Stimulated activated CD8-positive, alpha-beta memory T cell treated with anti-CD3 and anti-CD28 coated beads, Interleukin-2, amount 100 ng/mL, for 48 hours (primary cell): Measurements from ENCODE around the gene WFDC6.
"Not testable (repeated sequence)": the region's sequence is repeated elsewhere in the genome, so short reads cannot be mapped to it uniquely, and the experiment has no call there.

Experiments
- DNase-seq, 2 donors: peaks; one replicate each; pipeline ENCODE4 v3.0.0-alpha.2; 2020; ENCODE audit warnings: low read depth in 2 of 2

The WFDC6 gene

DNA sequence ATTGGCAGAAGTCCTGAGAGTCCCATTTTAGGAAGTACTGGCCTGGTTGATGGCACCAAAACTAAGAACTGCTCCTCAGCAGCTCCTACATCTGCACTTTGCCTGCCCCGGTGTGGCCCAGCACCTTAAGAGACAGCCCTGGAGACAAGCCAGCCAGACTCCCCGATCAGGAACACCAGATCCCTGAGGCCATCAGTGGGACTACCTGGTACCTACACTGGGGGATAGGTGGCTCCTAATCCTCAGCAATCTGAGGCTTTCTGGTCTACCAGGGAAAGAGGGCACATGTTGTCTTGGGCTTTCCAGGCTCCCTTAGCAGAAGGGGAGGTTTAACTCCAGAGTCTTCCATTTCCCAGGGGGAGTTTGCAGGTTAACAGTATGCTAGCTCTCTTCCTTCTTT lies at the start of gene WFDC6:
WFDC6 (minus strand) TSS at position 101 of the 400 bp plus-strand sequence; CDS start at position 26, 75 bp downstream.
- no peak for DNase-seq

DNA sequence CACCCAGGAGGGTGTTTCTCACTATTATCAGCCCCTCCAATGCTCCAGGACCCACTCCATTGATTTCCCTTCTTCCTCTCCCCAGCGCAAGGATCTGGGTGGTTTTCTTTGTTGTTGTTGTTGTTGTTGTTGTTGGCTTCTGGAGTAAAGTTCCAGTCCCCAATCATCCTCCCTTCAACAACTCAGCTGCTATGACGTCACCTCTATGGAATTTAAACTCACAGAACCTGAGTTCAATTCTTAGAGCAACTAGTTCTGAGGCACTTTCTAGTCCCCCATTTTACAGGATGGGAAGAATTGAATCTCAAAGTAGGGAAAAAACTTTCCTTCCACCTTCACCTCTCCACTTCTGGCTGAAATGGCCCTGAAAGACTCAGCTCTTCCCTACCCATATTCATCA lies 49.5 kb upstream of the WFDC6 start:
- DNase-seq = no peak

DNA sequence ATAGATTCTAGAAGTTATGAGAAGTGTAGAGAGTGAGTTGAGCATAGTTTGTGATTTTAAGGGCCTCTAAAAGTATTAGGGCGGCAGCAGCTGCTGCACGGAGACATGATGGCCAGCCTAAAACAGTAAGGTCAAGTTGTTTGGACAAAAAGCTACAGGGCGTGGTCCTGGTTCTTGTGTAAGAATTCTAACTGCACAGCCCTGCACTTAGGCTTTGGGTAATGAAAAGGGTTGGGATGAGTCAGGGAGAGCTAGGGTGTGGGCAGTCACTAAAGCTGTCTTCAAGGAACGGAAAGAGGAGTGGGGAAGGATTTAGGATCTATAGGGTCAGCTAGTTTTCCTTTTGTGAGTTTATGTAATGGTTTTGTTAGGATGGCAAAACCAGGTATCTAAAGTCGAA lies 46.7 kb upstream of the WFDC6 start:
- not testable (repeated sequence) for DNase-seq

DNA sequence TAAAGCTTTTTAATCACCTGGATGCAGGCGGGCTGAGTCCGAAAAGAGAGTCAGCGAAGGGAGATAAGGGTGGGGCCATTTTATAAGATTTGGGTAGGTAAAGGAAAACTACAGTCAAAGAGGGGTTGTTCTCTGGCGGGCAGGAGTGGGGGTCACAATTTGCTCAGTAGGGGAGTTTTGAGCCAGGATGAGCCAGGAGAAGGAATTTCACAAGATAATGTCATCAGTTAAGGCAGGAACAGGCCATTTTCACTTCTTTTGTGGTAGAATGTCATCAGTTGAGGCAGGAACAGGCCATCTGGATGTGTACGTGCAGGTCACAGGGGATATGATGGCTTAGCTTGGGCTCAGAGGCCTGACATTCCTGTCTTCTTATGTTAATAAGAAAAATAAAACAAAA lies 45.0 kb upstream of the WFDC6 start:
- not testable (repeated sequence) for DNase-seq

DNA sequence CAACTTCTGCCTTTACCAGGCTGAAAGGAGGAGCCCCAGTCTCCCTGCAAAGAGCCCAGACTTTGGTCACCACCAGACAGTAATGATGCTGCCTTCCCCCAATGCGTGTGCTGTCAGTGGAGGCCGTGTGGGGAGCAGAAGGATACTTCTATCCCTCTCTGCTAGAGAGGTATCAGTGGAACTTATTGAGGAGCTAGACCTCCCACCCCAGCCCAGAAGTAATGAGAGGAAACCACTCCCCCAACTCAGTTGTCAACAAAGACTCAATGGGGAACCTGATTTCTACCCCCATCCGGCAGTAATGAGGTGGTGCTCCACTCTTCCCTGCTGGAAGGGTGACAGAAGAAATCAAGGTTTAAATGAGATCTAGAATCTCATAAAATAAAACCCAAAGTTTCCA lies 44.2 kb upstream of the WFDC6 start:
- no peak for DNase-seq

DNA sequence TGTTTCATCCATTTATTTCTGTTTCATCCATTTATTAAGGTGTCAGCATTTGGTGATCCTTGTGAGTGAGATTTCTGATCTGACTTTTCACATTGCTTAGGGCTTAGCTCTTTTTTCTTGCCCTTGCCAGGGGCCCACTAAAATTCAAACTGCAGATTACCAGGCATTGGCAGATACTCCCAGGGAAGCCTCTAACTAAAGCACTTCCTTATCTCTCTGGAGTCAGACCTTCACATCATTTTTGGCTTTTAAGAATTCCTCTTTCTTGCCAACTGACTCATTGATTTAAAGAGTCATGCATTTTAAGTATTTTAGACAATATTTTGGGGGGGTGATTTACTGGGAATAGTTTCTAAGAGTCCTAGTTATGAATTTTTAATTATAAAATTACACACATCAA lies 42.4 kb upstream of the WFDC6 start:
- DNase-seq = no peak

DNA sequence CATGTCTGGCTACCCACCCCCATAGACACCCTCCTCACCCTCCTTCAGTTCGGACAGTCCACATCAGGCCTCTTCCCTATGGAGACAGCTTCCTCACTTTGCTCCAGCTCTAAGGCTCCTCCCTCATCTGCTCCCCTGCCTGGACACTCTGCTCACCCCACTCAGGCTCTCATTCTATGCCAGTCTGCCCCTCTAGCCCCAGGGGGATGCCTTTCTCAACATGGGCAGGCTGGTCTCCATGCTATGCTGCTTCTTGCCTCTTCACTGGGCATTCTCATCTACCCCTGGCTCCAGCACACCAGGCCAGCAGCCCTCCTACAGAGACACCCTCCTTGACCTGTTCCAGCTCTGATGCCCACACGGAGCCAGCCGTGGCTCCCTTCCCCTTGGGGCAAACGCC lies 39.9 kb upstream of the WFDC6 start, which contains the start of gene WFDC8:
WFDC8 (minus strand) TSS at position 101 of the 400 bp plus-strand sequence; CDS start at position 64, 37 bp downstream.
- no peak for DNase-seq

DNA sequence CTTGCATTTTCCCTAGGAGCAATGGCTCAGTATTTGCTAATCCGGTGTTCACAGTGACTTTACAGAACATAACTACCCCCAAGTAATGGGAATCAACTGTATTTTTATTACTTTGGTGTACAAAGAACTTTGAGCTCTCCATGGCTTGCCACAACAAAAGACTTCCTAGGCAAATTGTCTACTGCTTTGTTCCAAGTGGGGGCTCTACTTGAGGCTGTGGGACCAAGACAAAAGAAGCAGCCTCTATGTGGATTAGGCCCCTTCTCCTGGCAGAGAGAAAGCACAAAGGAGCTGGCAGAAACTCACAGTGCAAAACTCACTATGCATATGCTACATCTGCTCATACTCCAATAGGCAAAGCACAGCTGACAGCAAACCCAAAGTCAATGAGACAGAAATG lies 38.9 kb upstream of the WFDC6 start:
- DNase-seq = no peak

DNA sequence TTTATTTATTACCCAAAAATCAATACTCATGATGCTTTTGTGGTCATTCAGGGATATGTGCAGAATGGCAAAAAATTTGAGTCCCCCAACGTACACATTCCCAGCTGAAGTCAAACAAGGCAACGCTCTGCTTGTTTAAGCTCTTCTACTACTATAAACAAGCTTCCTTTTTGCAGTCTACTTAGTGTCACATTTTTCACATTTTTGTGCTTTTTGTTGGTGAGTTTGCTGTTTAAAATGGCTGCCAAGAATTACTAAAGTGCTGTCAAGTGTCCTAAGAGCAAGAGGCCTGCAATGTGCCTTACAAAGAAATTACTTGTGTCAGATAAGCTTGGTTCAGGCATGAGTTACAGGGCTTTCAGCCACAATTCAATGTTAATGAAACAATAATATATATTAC lies 37.7 kb upstream of the WFDC6 start:
- DNase-seq = no peak

DNA sequence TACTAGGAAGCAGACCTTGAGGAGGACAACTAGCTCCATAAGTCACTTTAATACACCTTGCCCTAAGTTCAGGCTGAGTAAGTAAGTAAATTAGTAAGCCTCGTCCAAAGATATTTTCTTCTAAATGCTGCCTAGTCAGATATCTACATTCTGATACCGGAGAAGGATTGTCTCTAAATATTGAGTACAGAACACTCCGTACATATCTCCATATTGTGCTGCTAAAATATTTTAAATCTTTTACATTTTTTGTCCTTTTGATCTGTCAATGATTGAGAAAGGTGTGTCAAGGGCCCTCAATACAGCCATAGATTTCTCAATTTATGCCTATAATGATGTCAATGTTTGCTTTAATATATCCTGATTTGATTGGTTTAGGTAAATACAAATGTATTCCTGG lies 36.6 kb upstream of the WFDC6 start:
- no peak for DNase-seq

DNA sequence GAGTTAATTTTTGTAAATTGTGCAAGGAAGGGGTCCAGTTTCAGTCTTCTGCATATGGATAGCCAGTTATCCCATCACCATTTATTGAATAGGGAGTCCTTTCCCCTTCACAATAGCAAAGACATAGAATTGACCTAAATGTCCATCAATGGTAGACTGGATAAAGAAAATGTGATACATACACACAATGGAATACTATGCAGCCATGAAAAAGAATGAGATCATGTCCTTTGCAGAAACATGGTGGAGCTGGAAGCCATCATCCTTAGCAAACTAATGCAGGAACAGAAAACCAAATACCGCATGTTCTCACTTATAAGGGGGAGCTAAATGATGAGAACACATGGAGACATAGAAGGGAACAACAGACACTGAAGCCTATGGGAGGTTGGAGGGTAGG lies 30.4 kb upstream of the WFDC6 start:
- DNase-seq = not testable (repeated sequence)

DNA sequence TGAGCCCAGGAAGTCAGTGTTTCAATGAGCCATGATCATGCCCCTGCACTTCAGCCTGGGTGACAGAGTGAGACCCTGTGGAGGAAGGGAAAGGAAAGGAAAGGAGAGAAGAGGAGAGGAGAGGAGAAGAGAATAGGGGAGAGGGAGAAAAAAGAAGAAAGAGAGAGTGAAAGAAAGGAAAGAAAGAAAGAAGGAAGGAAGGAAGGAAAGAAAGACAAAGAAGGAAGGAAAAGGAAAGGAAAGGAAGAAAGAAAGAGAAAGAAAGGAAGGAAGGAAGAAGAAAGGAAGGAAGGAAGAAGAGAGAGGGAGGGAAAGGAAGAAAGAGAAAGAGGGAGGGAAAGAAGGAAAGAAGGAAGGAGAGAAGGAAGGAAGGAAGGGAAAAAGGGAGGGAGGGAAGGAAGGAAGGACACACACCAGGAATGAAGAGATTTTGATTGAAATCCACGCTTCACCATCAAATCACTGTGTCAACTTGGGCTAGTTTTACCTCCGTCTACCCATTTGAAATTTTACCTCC lies 25.5 kb upstream of the WFDC6 start:
- DNase-seq = no peak

DNA sequence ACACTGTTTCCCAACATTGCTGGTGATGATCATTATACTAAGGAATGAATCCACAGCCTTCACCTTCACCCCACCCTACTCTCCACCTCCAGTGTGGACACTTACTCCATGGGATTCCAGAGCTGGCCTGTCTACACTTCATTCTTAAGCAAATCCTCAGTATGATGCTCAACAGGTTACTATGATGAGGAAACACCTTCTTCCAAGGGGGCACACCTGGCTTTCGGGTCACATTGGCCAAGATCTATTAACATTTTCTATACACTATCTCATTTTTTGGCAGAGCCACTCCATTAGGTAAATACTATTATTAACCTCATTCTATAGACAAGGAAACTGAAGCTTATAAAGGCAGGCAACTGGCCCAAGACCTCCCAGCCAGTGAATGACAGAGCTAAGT lies 15.9 kb upstream of the WFDC6 start:
- no peak for DNase-seq

DNA sequence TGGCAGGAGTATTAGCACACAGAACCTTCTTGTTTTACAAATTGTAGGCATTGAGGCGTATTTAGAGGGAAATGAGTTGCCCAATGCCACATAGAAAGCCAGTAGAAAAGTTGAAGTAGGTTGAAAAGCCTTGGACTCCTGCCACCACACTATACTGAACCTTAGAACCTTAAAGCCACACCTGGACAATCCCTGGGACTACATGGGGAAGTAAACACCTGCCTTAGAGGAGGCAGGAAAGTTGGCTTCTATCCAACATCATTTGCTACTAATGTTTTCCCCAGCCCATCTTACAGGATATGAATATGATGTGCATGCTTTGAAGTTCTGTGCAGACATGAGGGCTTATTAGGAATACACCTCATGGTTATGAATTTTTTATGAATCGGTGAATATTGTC lies 13.2 kb upstream of the WFDC6 start:
- DNase-seq = no peak

DNA sequence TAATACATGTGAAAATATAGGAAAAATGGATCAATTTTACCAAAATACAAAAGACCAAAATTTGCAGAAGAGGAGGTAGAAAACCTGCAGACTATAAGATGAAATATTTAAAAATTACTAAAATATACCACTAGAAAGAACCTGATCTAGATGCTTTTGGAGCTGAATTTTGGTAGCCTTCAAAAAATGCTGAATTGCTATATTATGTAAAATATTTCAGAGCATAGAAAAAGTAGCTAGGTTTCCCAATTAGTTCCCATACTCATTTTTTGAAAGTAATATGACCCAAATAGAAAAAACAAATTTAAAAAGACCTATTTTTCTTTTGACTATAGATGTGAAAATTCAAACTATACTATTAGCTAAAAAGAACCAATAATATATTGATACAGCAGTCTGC lies 11.5 kb upstream of the WFDC6 start:
- no peak for DNase-seq

DNA sequence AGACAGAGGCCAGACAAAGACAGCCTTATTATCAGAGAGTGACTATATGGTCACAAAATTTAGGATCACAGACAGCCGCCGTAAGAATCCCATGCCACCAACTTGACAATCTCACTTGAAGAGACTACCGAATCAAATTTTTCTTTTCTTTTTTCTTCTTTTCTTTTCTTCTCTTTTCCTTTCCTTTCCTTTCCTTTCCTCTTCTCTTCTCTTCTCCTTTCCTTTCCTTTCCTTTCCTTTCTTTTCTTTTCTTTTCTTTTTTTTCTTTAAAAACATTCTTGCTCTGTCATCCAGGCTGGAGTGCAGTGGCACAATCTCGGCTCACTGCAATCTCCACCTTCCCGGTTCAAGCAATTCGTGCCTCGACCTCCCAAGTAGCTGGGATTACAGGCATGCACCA lies 9.1 kb upstream of the WFDC6 start:
- DNase-seq = no peak

DNA sequence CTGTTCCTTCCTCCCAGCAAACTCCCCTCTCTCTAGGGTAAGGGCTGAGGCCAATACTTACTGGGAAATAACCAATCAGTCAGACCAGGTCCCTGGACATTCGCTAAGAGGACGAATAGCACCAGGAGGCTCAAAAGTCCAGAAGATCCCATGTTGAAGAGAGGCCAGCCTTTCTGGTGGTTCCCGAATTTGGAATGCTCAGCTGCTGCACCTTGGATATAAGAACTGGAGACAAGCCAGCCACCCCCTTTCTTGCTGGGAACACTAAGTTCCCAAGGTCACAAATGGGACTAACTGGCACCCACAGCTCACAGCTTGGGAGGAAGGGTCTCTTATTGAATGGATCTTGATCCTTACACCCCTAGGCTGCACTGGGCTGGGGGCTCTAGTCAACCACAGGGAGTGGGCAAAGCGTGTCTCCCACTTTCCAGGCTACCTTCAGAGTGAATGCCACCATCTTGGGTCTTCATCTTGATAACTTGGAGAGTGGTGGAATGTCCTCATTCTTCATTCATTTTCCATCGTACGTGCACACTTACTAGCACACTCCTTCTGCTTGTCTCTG lies 8.0 kb upstream of the WFDC6 start, which contains the start of gene EPPIN:
EPPIN (minus strand) TSS at position 196 of the 565 bp plus-strand sequence; CDS start at position 152, 44 bp downstream.
- DNase-seq = no peak

DNA sequence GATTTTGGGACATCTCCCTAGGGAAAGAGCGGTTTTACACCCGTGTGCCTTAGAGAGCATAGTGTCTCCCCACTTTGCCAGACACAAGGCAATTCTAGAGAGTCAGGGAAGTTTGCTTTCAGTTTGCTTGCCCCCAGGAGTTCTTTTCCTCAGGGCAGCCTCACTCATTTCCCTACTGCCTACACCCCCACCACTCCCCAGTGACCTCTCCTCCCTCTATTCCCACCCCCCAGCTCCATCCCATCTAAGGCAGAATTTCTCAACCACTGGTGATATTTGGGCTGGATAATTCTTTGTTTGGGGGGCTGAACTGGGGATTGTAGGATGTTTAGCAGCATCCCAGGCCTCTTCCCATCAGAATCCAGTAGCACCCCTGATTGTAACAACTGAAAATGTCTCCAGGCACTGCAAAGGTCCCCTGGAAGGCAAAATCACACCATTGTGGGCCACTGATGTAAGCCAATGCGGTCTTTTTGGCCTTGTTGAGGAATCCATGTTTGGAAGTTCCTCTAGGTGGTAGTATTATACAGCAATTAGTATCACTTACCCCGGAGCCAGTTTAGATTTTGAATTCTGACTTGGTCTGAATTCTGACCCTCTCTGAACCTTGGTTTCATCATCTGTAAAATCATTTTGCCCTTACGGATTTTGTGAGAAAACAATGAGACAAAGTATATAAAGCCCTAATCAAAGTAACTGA lies 6.6 kb upstream of the WFDC6 start:
- DNase-seq = no peak

DNA sequence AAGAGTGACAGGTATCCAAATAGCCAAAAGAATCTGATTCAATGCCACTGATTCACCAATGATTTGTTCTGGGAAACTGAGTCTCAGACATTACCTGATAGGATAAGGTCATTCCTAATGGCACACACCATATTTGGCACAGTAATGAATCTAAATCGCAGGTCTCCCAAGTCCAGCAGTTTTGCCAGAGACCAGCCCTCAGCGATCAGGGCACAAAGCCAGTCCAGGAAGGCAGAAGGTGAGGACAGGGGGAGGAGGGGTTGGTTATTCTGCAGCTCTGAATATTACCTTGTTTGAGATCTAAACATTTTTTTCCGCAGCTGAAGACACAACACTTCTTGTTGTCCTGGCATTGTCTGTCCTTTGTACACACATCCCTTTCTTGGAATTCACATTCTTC lies 6.1 kb upstream of the WFDC6 start:
- no peak for DNase-seq

DNA sequence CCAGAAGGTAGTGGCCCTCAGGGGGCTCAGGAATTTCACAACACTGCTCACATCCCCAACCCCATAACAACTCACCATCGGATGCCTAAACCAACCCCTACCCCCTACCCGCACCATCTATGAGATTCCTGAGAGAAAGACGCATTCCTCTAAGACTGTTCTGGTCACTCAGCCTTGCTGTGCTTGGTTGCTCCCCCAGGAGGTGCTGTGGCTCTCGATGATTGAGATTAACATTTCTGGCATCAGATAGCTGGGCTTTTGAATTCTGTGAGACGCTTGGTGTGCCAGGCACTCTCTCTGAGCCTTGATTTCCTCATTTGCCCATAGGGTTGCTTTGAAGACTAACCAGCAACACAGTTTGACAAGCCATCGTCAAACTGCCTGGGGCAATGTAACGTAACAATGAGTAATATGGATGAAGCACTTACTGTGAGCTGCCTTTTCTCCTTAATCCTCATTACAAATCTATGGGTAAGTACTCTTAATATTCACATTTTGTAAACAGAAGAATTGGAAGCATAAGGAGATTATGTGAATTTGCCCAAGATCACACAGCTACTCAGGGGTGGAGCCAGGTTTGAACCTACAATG lies 978 bp downstream of the WFDC6 start:
- DNase-seq = no peak

DNA sequence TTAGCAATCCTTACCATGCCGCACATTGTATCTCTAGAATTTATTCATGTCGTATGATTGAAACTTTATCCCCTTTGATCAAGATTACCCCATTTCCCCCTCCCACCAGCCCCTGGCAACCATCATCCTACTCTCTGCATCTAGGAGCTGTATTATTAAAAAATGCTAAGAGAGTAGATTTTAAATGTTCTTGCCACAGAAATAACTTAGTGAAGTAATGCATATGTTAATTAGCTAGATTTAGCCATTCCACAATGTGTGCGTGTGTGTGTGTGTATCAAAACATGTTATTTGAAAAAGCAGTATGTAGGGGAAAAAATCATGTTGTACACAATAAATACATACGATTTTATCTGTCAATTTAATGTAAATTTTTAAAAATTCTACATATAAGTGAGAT lies 12.0 kb downstream of the WFDC6 start:
- no peak for DNase-seq

DNA sequence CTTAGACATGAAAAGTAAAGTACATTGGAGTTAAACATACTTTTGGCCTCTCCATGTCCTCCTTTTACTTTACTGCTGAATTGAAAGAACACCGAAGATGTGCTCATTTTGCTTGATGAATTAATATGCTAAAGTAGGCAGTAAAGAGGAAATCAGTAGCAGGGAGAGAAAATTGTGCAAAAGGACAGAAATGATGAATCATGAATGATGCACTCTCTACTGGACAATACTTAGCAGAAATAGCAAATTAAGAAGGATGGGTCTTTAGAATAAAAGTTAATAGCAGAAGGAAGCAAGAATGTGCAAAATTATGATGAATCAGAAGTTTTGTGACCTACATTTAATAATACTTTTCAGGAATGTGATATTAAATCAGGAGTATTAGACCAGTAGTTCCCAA lies 15.5 kb downstream of the WFDC6 start:
- no peak for DNase-seq

DNA sequence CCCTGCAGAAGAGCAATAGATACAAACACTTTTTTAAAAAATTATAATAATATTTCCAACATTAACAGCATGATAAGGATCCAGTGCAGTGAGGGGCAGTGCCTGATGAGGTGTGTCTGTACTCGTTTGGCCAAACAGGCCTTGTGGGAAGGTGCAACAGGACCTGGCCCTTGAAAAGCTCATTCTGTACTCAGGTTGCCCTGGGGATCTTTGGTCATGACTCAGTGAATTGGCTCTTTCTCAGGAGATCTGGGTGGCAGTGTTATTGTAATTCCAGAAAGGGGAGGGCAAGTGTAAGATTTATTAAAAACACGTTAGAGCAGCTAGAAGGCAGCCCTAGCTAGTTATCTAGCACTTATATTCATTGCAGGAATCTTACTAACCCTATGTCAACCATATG lies 21.0 kb downstream of the WFDC6 start:
- no peak for DNase-seq
